Trophoblast cell (in vitro differentiated cells and primary cell): Measurements from ENCODE around the gene IPMK.
A peak's percentile ranks its signal among the peaks of the same experiment; 100 is the strongest.

ENCODE experiments used
- DNase-seq, 2 donors: peaks; one replicate each; pipeline ENCODE4 v3.0.0-alpha.2; 2016
- H2AFZ ChIP-seq: 2 replicates; pipeline ENCODE4 v1.6.1; 2013; ENCODE audit warnings: low read length, moderate library complexity, mild to moderate bottlenecking; ENCODE audit not compliant: insufficient read depth, poor library complexity
- H2AK5ac ChIP-seq: 2 replicates; pipeline ENCODE4 v1.6.1; 2013; ENCODE audit warnings: mild to moderate bottlenecking, low read length
- H2BK120ac ChIP-seq: 2 replicates; pipeline ENCODE4 v1.6.1; 2013; ENCODE audit warnings: low read length, mild to moderate bottlenecking, moderate library complexity; ENCODE audit not compliant: insufficient read depth, poor library complexity
- H2BK12ac ChIP-seq: 2 replicates; pipeline ENCODE4 v1.6.1; 2013; ENCODE audit warnings: mild to moderate bottlenecking, low read length, moderate library complexity
- H2BK5ac ChIP-seq: 2 replicates; pipeline ENCODE4 v1.6.1; 2013; ENCODE audit warnings: low read length, low read depth, moderate library complexity, mild to moderate bottlenecking; ENCODE audit not compliant: poor library complexity
- H3K14ac ChIP-seq: 2 replicates; pipeline ENCODE4 v1.6.1; 2013; ENCODE audit warnings: mild to moderate bottlenecking, low read length
- H3K18ac ChIP-seq: 2 replicates; pipeline ENCODE4 v1.6.1; 2013; ENCODE audit warnings: mild to moderate bottlenecking, low read length
- H3K23ac ChIP-seq: 2 replicates; pipeline ENCODE4 v1.6.1; 2013; ENCODE audit warnings: low read length
- H3K27ac ChIP-seq: 2 replicates; pipeline ENCODE4 v1.5.1; 2013; ENCODE audit warnings: low read depth, mild to moderate bottlenecking, inconsistent platforms, low read length, moderate library complexity
- H3K27me3 ChIP-seq: 2 replicates; pipeline ENCODE4 v1.6.1; 2013; ENCODE audit warnings: inconsistent platforms, mild to moderate bottlenecking, low read length, moderate library complexity; ENCODE audit not compliant: insufficient read depth
- H3K36me3 ChIP-seq, 2 experiments: 1 replicate in 1 of 2; 2 replicates in 1 of 2; pipeline ENCODE4 v1.6.1; 2013; ENCODE audit warnings: low read length in 2 of 2, mild to moderate bottlenecking in 2 of 2, moderate library complexity in 1 of 2; ENCODE audit not compliant: insufficient read depth in 2 of 2, control insufficient read depth in 1 of 2
- H3K4ac ChIP-seq: 2 replicates; pipeline ENCODE4 v1.6.1; 2013; ENCODE audit warnings: low read depth, mild to moderate bottlenecking, low read length, moderate library complexity
- H3K4me1 ChIP-seq, 2 experiments: 1 replicate in 1 of 2; 2 replicates in 1 of 2; pipeline ENCODE4 v1.6.1; 2013; ENCODE audit warnings: low read length in 2 of 2, mild to moderate bottlenecking in 2 of 2, moderate library complexity in 1 of 2; ENCODE audit not compliant: insufficient read depth in 2 of 2, control insufficient read depth in 1 of 2
- H3K4me2 ChIP-seq: 2 replicates; pipeline ENCODE4 v1.6.1; 2013; ENCODE audit warnings: inconsistent platforms, mild to moderate bottlenecking, low read length, moderate library complexity
- H3K4me3 ChIP-seq: 2 replicates; pipeline ENCODE4 v1.5.1; 2013; ENCODE audit warnings: mild to moderate bottlenecking, low read depth, low read length, inconsistent platforms
- H3K79me1 ChIP-seq: one replicate; pipeline ENCODE4 v1.6.1; 2013; ENCODE audit warnings: low read length
- H3K79me2 ChIP-seq: 2 replicates; pipeline ENCODE4 v1.6.1; 2013; ENCODE audit warnings: low read length, mild to moderate bottlenecking; ENCODE audit not compliant: control insufficient read depth, insufficient read depth, poor library complexity
- H3K9ac ChIP-seq: 2 replicates; pipeline ENCODE4 v1.6.1; 2013; ENCODE audit warnings: mild to moderate bottlenecking, low read length
- H3K9me3 ChIP-seq: 2 replicates; pipeline ENCODE4 v1.6.1; 2013; ENCODE audit warnings: low read depth, mild to moderate bottlenecking, control low read depth, inconsistent platforms, low read length; ENCODE audit not compliant: insufficient read depth
- H4K12ac ChIP-seq: 2 replicates; pipeline ENCODE4 v1.6.1; 2013; ENCODE audit warnings: low read depth, mild to moderate bottlenecking, low read length, moderate library complexity
- H4K8ac ChIP-seq: 2 replicates; pipeline ENCODE4 v1.6.1; 2013; ENCODE audit warnings: low read depth, mild to moderate bottlenecking, low read length, moderate library complexity
- H4K91ac ChIP-seq: one replicate; pipeline ENCODE4 v1.6.1; 2013; ENCODE audit warnings: low read depth, mild to moderate bottlenecking, low read length, moderate library complexity
- WGBS: extraction: QIAGEN DNeasy Blood & Tissue Kit; methylation state at CpG from one replicate; pipeline ENCODE4 v1.1.7; 2013; ENCODE audit warnings: missing lambda C conversion rate; ENCODE audit not compliant: insufficient read length, insufficient coverage; ENCODE audit errors: extremely low coverage; 5-methylcytosine and 5-hydroxymethylcytosine counted together

Gene IPMK

GRCh38 chr10:58281092-58281752 is 13.5 kb upstream of the IPMK start:
- no peak overlapping the region for H3K9ac ChIP-seq
- H3K79me1 ChIP-seq, result no peaks in the 10 kb centered on the region
- H3K9me3 ChIP-seq, result no peaks in the 10 kb centered on the region
- H2AK5ac ChIP-seq, result no peak overlapping the region
- no peak overlapping the region for H3K27ac ChIP-seq
- no peaks in the 10 kb centered on the region for H3K36me3 ChIP-seq
- H2BK12ac ChIP-seq, result no peak overlapping the region
- H3K79me2 ChIP-seq, result no peaks in the 10 kb centered on the region
- H4K8ac ChIP-seq, result no peak overlapping the region
- no peak overlapping the region for H3K23ac ChIP-seq
- H3K18ac ChIP-seq, result no peak overlapping the region
- no peak overlapping the region for H2BK120ac ChIP-seq
- DNase-seq, result no peak
- no peaks in the 10 kb centered on the region for H3K4me1 ChIP-seq
- no peak overlapping the region for H3K4ac ChIP-seq
- no peak overlapping the region for H3K4me2 ChIP-seq
- H3K27me3 ChIP-seq, result no peaks in the 10 kb centered on the region
- no peak overlapping the region for H2AFZ ChIP-seq
- no peak overlapping the region for H2BK5ac ChIP-seq
- H3K4me3 ChIP-seq, result no peak overlapping the region
- no peak overlapping the region for H4K12ac ChIP-seq
- no CpG with 5 or more reads among the region's 2 CpGs for WGBS
- no peak overlapping the region for H3K14ac ChIP-seq
- no peak overlapping the region for H4K91ac ChIP-seq

GRCh38 chr10:58280477-58280876 is 12.8 kb upstream of the IPMK start:
- H3K4me2 ChIP-seq, result no peak overlapping the region
- no peak overlapping the region for H3K4me3 ChIP-seq
- H2AFZ ChIP-seq, result no peak overlapping the region
- H3K14ac ChIP-seq, result no peak overlapping the region
- no peak overlapping the region for H4K91ac ChIP-seq
- no peaks in the 10 kb centered on the region for H3K4me1 ChIP-seq
- H3K18ac ChIP-seq, result no peak overlapping the region
- H4K8ac ChIP-seq, result no peak overlapping the region
- H2BK5ac ChIP-seq, result no peak overlapping the region
- no peaks in the 10 kb centered on the region for H3K27me3 ChIP-seq
- no peak overlapping the region for H3K4ac ChIP-seq
- no peaks in the 10 kb centered on the region for H3K79me1 ChIP-seq
- no peaks in the 10 kb centered on the region for H3K79me2 ChIP-seq
- WGBS, result no CpG with 5 or more reads among the region's 3 CpGs
- no peak overlapping the region for H2AK5ac ChIP-seq
- H3K9me3 ChIP-seq, result no peaks in the 10 kb centered on the region
- no peak overlapping the region for H3K9ac ChIP-seq
- DNase-seq, result peak; percentile 43 to 87
- H2BK12ac ChIP-seq, result no peak overlapping the region
- H3K23ac ChIP-seq, result no peak overlapping the region
- H3K27ac ChIP-seq, result no peak overlapping the region
- H4K12ac ChIP-seq, result no peak overlapping the region
- H3K36me3 ChIP-seq, result no peaks in the 10 kb centered on the region
- no peak overlapping the region for H2BK120ac ChIP-seq

GRCh38 chr10:58278962-58279307 is 11.2 kb upstream of the IPMK start:
- no peak overlapping the region for H2BK120ac ChIP-seq
- H3K4me2 ChIP-seq, result no peak overlapping the region
- no peak overlapping the region for H3K9ac ChIP-seq
- H2AFZ ChIP-seq, result no peak overlapping the region
- no peak overlapping the region for H4K91ac ChIP-seq
- no peak overlapping the region for H4K12ac ChIP-seq
- no peak overlapping the region for H3K4me3 ChIP-seq
- no peak overlapping the region for H3K4ac ChIP-seq
- no peaks in the 10 kb centered on the region for H3K36me3 ChIP-seq
- H3K23ac ChIP-seq, result no peak overlapping the region
- no peak overlapping the region for H3K14ac ChIP-seq
- no peaks in the 10 kb centered on the region for H3K79me1 ChIP-seq
- H2BK12ac ChIP-seq, result no peak overlapping the region
- H2AK5ac ChIP-seq, result no peak overlapping the region
- H2BK5ac ChIP-seq, result no peak overlapping the region
- H3K18ac ChIP-seq, result no peak overlapping the region
- H3K4me1 ChIP-seq, result no peaks in the 10 kb centered on the region
- WGBS, result no CpG with 5 or more reads among the region's 1 CpG
- H3K27me3 ChIP-seq, result no peaks in the 10 kb centered on the region
- no peak overlapping the region for H3K27ac ChIP-seq
- no peaks in the 10 kb centered on the region for H3K9me3 ChIP-seq
- H3K79me2 ChIP-seq, result no peaks in the 10 kb centered on the region
- H4K8ac ChIP-seq, result no peak overlapping the region
- no peak for DNase-seq

- Histone ChIP-seq H3K79me1 (no peaks in the 10 kb centered on the region), H3K79me2 (no peaks in the 10 kb centered on the region), H3K23ac (no peak overlapping the region), H3K4me1 (no peaks in the 10 kb centered on the region), H3K27ac (no peak overlapping the region), H3K27me3 (no peaks in the 10 kb centered on the region), H3K4me2 (no peak overlapping the region), H3K4me3 (no peak overlapping the region), H3K9me3 (no peaks in the 10 kb centered on the region), H3K18ac (no peak overlapping the region), H4K91ac (no peak overlapping the region), H2BK120ac (no peak overlapping the region), H4K8ac (no peak overlapping the region), H3K36me3 (no peaks in the 10 kb centered on the region), H2BK12ac (no peak overlapping the region), H3K14ac (no peak overlapping the region), H4K12ac (no peak overlapping the region), H2AFZ (no peak overlapping the region), H3K4ac (no peak overlapping the region), H2AK5ac (no peak overlapping the region), H3K9ac (no peak overlapping the region), H2BK5ac (no peak overlapping the region)
- peak in 1 of 2 donors; percentile 67 for DNase-seq
- no CpG with 5 or more reads among the region's 7 CpGs for WGBS
Measured at GRCh38 chr10:58278274-58278961, 10.7 kb upstream of the IPMK start.
